ENCODE data around the gene HDAC10.

HDAC10 gene

GRCh38 chr22:50229370-50229769 lies 21.7 kb downstream of the HDAC10 start:
- no peak for DNase-seq

- no peak for DNase-seq
These were observed 22.7 kb downstream of the HDAC10 start for GRCh38 chr22:50228366-50228765.

GRCh38 chr22:50227579-50228215 lies 23.4 kb downstream of the HDAC10 start:
- DNase-seq: no peak

DNA sequence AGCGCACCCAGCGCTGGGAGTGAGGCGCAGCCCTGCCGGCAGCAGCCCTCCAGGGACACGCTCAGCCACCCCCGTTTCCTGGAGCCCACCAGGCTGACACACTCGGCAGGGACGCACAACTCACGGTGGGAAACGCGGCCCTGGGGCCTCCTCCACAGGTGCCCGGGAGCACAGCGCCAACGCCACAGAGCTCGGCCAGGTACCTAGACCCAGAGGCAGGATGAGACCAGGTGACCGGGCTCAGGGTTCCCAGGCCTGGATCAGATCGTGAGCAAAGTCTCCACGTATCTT lies 24.2 kb downstream of the HDAC10 start:
- DNase-seq: no peak

DNA sequence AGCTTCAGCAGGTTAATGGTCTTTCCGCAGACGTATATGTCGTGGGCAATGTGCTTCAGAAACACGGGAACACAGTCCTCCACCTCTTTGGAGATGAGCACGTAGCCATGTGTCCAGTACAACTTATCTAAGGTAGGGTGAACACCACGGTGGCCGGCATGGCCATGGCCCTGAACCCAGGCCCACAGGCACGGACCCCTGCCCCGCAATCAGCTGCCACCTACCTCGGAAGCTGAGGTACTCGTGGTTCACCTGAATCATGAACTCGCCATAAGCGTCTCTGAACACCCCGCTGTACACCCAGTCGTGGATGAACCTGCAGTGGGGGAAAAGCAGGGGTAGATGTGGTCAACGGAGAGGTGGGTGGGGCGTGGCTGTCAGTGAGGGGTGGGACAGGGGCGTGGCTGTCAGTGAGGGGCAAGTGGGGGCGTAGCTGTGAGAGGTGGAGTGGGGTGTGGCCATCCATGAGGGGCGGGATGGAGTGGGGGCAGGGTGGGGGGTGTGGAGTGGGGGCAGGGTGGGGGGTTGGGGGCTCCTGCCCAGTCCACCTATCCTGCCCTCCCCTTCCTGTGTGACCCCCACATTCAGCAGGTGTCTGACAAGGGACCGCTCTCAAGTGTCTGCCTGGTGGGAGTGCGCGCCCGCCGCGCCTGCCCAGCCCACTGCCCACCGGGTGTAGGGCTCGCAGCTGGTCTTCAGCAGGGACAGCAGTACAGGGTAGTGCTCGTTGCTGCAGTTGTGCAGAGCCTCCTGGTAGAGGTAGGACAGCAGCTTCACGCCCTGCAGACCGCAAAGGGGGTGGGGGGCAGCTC lies 24.8 kb downstream of the HDAC10 start:
- DNase-seq: no peak

- no peak for DNase-seq
These were observed 25.7 kb downstream of the HDAC10 start for GRCh38 chr22:50225200-50225969.

DNA sequence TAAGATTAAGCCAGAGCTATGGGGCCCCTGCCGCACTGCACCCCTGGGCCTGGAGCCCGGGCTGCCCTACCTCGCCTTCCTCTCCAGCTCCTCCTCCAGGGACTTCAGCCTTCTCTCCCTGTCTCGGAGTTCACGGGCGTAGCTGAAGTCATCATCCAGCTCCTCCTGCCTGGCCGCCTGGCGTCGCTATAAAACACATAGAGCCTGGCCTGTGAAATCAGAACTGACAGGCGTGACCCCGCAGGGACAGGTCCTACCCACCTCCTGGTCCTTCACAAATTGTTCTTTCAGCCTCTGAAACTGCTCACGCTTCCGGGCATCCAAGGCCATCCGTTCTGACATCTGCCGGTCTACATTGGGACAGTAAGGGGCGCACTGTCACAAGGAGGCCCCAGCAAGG lies 27.0 kb downstream of the HDAC10 start:
- DNase-seq: no peak

- DNase-seq: no peak
These were observed 28.6 kb downstream of the HDAC10 start for GRCh38 chr22:50222508-50222907.

GRCh38 chr22:50221410-50222300 lies 29.4 kb downstream of the HDAC10 start:
- DNase-seq: no peak

DNA sequence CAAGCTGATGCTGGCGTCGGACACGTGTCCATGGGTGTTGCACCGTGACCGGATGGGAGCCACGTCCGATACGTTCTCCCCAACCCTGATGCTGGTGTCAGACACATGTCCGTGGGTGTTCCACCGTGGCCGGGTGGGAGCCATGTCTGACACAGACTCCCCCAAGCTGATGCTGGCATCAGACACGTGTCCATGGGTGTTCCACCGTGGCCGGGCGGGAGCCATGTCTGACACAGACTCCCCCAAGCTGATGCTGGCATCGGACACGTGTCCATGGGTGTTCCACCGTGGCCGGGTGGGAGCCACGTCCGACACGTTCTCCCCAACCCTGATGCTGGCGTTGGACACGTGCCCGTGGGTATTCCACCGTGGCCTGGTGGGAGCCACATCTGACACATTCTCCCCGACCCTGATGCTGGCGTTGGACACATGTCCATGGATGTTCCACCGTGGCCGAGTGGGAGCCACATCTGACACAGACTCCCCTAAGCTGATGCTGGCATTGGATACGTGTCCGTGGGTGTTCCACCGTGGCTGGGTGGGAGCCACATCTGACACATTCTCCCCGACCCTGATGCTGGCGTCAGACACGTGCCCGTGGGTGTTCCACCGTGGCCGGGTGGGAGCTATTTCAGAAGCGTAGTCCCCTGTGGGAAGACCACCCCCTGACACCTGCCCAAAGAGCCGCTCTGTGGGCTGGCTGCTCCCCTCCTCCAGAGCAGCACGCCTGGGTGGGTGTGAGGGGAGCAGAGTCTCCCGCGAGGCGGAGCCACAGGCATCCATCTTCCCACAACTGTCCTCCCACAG lies 30.3 kb downstream of the HDAC10 start:
- no peak for DNase-seq

DNA sequence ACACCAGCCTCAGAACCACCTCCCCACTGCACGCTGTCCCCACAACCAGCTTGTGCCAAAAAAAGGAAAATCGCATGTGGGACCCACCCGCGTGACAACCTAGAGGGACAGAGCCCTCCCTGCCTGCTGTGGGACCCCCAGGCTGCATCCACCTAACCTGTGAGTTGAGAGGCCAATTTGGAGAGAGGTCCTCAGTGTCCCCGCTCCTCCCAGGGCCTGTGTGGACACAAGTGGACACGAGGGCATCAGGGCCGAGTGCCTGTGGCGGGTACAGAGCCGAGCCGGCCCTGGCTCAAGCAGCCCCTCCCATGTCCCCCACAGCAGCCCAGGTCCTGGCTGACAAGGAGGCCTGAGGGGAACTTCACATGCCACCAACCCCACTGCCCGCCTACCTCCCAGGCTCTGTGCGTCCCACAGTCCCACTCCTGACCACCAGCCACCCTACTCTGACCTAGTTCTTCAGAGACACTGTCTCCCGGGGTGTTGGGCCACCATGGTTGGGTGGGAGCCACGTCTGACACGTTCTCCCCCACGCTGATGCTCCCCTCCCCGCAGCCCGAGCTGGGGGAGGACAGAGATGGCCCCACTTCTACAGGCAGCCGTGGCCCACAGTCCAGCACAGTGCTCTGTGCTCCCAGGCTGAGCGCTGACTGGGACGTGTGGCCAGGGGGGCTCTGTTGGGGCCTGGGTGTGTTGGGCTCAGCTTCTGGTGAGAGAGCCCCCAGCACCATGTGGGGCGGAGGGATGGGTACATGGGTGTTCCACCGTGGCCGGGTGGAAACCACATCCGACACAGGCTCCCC lies 31.1 kb downstream of the HDAC10 start:
- no peak for DNase-seq

- no peak for DNase-seq
These were observed 31.9 kb downstream of the HDAC10 start for GRCh38 chr22:50218996-50219727.

DNA sequence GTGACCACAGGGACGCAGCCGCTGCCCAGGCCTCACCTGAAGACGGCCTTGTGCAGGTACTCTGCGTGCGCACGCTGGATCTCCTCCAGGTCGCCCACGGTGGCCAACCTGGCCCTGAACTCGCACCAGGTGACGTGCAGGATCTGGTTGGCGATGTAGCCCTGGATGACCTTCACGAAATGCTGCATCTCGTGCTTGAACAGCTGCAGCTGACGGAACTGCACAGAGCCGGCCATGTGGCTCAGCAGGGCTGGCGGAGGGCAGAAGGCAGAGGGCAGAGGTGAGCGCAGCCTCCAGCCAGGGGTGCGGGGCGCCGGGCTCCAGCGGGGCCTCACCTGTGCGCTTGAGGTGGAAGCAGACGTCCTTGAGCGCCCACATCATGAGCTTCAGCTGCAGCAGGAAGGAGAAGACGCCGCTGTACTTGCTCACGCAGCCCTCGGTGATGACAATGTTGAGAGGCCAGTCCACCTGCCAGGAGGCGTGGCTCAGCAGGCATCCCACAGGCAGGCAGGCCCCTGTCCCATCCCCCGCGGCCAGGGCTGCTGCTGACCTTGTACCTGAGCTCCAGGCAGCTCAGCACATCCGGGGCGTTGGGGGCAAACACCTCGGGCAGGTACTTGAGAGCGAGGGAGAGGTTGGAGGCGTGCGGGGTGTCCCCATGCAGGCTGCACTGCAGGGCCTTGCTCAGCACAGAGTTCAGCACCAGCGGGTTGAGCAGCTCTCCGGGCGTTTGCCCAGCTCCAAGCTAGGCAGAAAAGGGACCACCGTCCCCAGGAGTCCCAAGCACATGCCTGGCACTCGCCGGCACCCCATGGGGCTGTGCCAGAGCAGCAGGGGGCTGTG lies 32.7 kb downstream of the HDAC10 start:
- no peak for DNase-seq

DNA sequence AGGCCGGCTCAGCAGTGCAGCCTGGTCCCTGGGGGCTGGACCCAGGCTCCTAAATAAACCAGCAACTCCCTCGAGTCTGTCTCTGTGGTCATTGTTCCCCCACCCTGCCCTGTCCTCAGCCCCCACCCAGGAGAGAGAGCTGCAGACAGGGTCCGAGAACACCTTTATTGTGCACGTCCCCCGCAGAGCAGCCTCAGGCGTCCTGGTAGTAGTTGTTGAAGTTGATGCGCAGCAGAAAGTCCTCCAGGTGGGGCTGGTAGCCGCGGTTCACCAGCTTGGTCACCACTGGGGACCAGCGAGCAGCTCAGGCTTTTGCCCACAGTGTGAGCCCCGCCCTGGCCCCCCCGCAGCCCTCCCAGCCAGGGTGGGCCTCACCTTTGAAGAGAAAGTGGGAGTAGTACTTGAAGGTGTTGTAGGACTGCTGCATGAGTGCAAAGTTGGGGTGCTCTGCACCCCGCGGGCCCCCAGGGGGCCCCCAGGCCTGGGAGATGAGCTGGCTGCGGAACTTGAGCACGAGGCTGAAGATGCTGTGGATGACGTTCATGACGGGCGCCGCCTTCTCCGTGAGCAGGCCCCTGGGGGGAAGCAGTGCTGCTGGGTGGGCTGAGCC lies 33.4 kb downstream of the HDAC10 start:
- DNase-seq: no peak

- no peak for DNase-seq
These were observed 34.2 kb downstream of the HDAC10 start for GRCh38 chr22:50216684-50217520.

DNA sequence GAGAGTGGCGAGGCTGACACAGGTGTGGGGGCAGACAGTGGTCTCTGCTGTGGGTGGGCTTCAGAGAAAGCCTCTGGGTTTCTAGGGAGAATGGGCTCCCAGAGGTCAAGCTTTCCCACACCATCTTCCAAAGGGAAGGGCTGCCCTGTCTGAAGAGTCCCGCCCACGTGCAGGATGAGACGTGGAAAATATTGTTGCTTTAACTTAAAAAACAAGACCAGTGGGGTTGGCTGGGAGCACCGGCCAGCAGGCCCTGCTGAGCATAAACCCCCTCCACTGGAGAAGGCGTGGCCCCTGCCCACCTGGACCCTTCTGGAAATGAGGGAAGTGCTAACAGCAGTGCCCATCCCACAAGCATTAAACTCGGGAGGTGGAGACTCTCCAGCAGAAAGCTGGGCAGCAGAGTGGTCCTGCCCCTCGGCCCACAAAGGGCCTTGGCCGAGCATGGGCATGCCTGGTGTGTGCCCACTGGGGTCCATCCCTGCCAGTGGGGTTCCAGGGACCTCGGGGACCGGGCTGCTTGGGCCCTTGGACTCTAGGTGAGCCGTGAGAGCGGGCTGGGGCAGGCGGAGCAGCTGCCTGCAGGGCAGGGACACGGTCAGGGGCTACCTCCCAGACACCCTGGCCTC lies 34.9 kb downstream of the HDAC10 start:
- DNase-seq: no peak

GRCh38 chr22:50215297-50216054 lies 35.6 kb downstream of the HDAC10 start:
- DNase-seq: no peak

Measured in stimulated activated CD4-positive, alpha-beta T cell treated with anti-CD3 and anti-CD28 coated beads, Interleukin-1b, Interleukin-23, amount 100 ng/mL, for 48 hours (primary cell).